ENCODE data around the gene PLCXD3.

The PLCXD3 gene

GRCh38 chr5:41413074-41413473 lies 97.3 kb downstream of the PLCXD3 start:
- DNase-seq (ENCODE audit: low spot score), result no peak

- DNase-seq (ENCODE audit: low spot score), result no peak
Observed at GRCh38 chr5:41412496-41412895, 97.9 kb downstream of the PLCXD3 start.

GRCh38 chr5:41410737-41411136 lies 99.7 kb downstream of the PLCXD3 start:
- DNase-seq (ENCODE audit: low spot score), result no peak

GRCh38 chr5:41410307-41410706 lies 100.1 kb downstream of the PLCXD3 start:
- no peak for DNase-seq (ENCODE audit: low spot score)

GRCh38 chr5:41408676-41409443 lies 101.5 kb downstream of the PLCXD3 start:
- no peak for DNase-seq (ENCODE audit: low spot score)

- no peak for DNase-seq (ENCODE audit: low spot score)
Observed at GRCh38 chr5:41406936-41407335, 103.5 kb downstream of the PLCXD3 start.

- DNase-seq (ENCODE audit: low spot score), result no peak
Observed at GRCh38 chr5:41406424-41406823, 104.0 kb downstream of the PLCXD3 start.

GRCh38 chr5:41404757-41405156 lies 105.6 kb downstream of the PLCXD3 start:
- DNase-seq (ENCODE audit: low spot score), result no peak

GRCh38 chr5:41403846-41404245 lies 106.6 kb downstream of the PLCXD3 start:
- DNase-seq (ENCODE audit: low spot score), result no peak

GRCh38 chr5:41402845-41403244 lies 107.6 kb downstream of the PLCXD3 start:
- no peak for DNase-seq (ENCODE audit: low spot score)

- DNase-seq (ENCODE audit: low spot score), result no peak
Observed at GRCh38 chr5:41399839-41400238, 110.6 kb downstream of the PLCXD3 start.

- no peak for DNase-seq (ENCODE audit: low spot score)
Observed at GRCh38 chr5:41392016-41392415, 118.4 kb downstream of the PLCXD3 start.

- DNase-seq (ENCODE audit: low spot score), result no peak
Observed at GRCh38 chr5:41374631-41375030, 135.8 kb downstream of the PLCXD3 start.

GRCh38 chr5:41373230-41373629 lies 137.2 kb downstream of the PLCXD3 start:
- DNase-seq (ENCODE audit: low spot score), result no peak

GRCh38 chr5:41371738-41372137 lies 138.7 kb downstream of the PLCXD3 start:
- DNase-seq (ENCODE audit: low spot score), result no peak

GRCh38 chr5:41370482-41370881 lies 139.9 kb downstream of the PLCXD3 start:
- no peak for DNase-seq (ENCODE audit: low spot score)

GRCh38 chr5:41369799-41370198 lies 140.6 kb downstream of the PLCXD3 start:
- DNase-seq (ENCODE audit: low spot score), result no peak

- no peak for DNase-seq (ENCODE audit: low spot score)
Observed at GRCh38 chr5:41368158-41368557, 142.2 kb downstream of the PLCXD3 start.

GRCh38 chr5:41365369-41365768 lies 145.0 kb downstream of the PLCXD3 start:
- no peak for DNase-seq (ENCODE audit: low spot score)

- no peak for DNase-seq (ENCODE audit: low spot score)
Observed at GRCh38 chr5:41364346-41364745, 146.1 kb downstream of the PLCXD3 start.

GRCh38 chr5:41363343-41363986 lies 146.9 kb downstream of the PLCXD3 start:
- DNase-seq (ENCODE audit: low spot score), result no peak

- no peak for DNase-seq (ENCODE audit: low spot score)
Observed at GRCh38 chr5:41356786-41357185, 153.6 kb downstream of the PLCXD3 start.

GRCh38 chr5:41349846-41350245 lies 160.6 kb downstream of the PLCXD3 start:
- no peak for DNase-seq (ENCODE audit: low spot score)

- no peak for DNase-seq (ENCODE audit: low spot score)
Observed at GRCh38 chr5:41347569-41347968, 162.8 kb downstream of the PLCXD3 start.
